Aorta (tissue), 5 donors: ENCODE measurements around the gene LMX1B. TPM values are rescaled to one million over a fixed set of nuclear protein-coding genes. Genes with fewer than 3 reads are reported as not detected.

Experiments used
- ATAC-seq: fragments of 200-7000 bp; cut with Tn5 transposase; one replicate; pipeline ENCODE4 v1.9.1; 2022; ENCODE audit warnings: moderate library complexity; ENCODE audit not compliant: low FRiP score
- DNase-seq, 2 donors: peaks; one replicate each; pipeline ENCODE4 v3.0.0-alpha.2; 2020
- H3K27ac ChIP-seq, 2 donors: one replicate each; pipeline ENCODE4 v1.5.1; 2013; ENCODE audit warnings: low read length in 2 of 2, mild to moderate bottlenecking in 2 of 2, moderate library complexity in 2 of 2, control low read depth in 1 of 2, inconsistent platforms in 1 of 2, low read depth in 1 of 2
- H3K27me3 ChIP-seq, 2 donors: one replicate each; pipeline ENCODE4 v1.6.1; 2013; ENCODE audit warnings: control low read depth in 1 of 2, low read length in 1 of 2, mild to moderate bottlenecking in 1 of 2, moderate library complexity in 1 of 2; ENCODE audit not compliant: insufficient read depth in 2 of 2, control insufficient read depth in 1 of 2
- H3K36me3 ChIP-seq, 2 donors: one replicate each; pipeline ENCODE4 v1.6.1; 2013; ENCODE audit warnings: control low read depth in 1 of 2, low read length in 1 of 2, mild to moderate bottlenecking in 1 of 2; ENCODE audit not compliant: insufficient read depth in 2 of 2, control insufficient read depth in 1 of 2
- H3K4me1 ChIP-seq, 2 donors: one replicate each; pipeline ENCODE4 v1.6.1; 2013; ENCODE audit warnings: low read length in 2 of 2, control low read depth in 1 of 2, mild to moderate bottlenecking in 1 of 2, moderate library complexity in 1 of 2; ENCODE audit not compliant: insufficient read depth in 2 of 2, control insufficient read depth in 1 of 2
- H3K4me3 ChIP-seq, 2 donors: one replicate each; pipeline ENCODE4 v1.5.1; 2013; ENCODE audit warnings: low read length in 2 of 2, control low read depth in 1 of 2, mild to moderate bottlenecking in 1 of 2
- H3K9me3 ChIP-seq: one replicate; pipeline ENCODE4 v1.6.1; 2013; ENCODE audit warnings: mild to moderate bottlenecking, low read length; ENCODE audit not compliant: control insufficient read depth
- WGBS, 2 donors: extraction: QIAGEN DNeasy Blood & Tissue Kit; methylation state at CpG; one replicate each; pipeline ENCODE4 v1.1.7; 2013; 5-methylcytosine and 5-hydroxymethylcytosine counted together
- intact Hi-C, 2 donors: fragments of 100-400 bp; cut with DNase I; formaldehyde crosslinking; loops; one replicate each; pipeline versions ENCODE4 v1.14.2 to v1.15.0; 2022
- polyA plus RNA-seq, 2 donors: library from polyadenylated mRNA; stranded (reverse); fragments of 200-250 nt; gene quantifications; one replicate each; pipeline ENCODE4 v1.2.3, GENCODE V29; 2013
- total RNA-seq, 2 donors: library from RNA; stranded (reverse); fragmentation: NEBNext Ultra II Directional; extraction: Animal tissue kit (Norgen Biotek cat#: 25700); gene quantifications; one replicate each; pipeline ENCODE4 v1.2.1, GENCODE V29; 2021
- donor health status: healthy with polysubstance abuse.
- donor health status: Bipolar disorder and iron deficiency.
- donor health status: DM: no; HTN: no; CAD: no.
- donor health status: DM: no; HTN: no; CAD: no.
- donor health status: DM: yes; HTN: yes; CAD: no.

LMX1B gene
- total and polyA plus RNA-seq, 4 donors, result 0.32 to 1.6 TPM; not detected in 2

- DNase-seq (peak in 1 of 2 donors; percentile 21), ATAC-seq (no peak)
- Histone ChIP-seq H3K36me3 (no peaks in the 10 kb centered on the region), H3K27ac (no peak overlapping the region), H3K4me1 (no peaks in the 10 kb centered on the region), H3K4me3 (no peak overlapping the region), H3K27me3 (no peaks in the 10 kb centered on the region), H3K9me3 (no peaks in the 10 kb centered on the region)
- intact Hi-C loops, result no loop called here
- 79 to 80% methylated on average over 10 of the region's 10 CpGs for WGBS, 2 donors
Measured at GRCh38 chr9:126619361-126620135, 5.8 kb downstream of the LMX1B start.

- Histone ChIP-seq H3K9me3 (no peaks in the 10 kb centered on the region), H3K27ac (no peak overlapping the region), H3K36me3 (no peaks in the 10 kb centered on the region), H3K4me1 (no peaks in the 10 kb centered on the region), H3K27me3 (no peaks in the 10 kb centered on the region), H3K4me3 (no peak overlapping the region)
- intact Hi-C loops, result no loop called here
- 72 to 73% methylated on average over 7 of the region's 7 CpGs for WGBS, 2 donors
- peak in 1 of 2 donors; percentile 12 for DNase-seq
- no peak for ATAC-seq
Measured at GRCh38 chr9:126620478-126620877, 6.8 kb downstream of the LMX1B start.

DNA sequence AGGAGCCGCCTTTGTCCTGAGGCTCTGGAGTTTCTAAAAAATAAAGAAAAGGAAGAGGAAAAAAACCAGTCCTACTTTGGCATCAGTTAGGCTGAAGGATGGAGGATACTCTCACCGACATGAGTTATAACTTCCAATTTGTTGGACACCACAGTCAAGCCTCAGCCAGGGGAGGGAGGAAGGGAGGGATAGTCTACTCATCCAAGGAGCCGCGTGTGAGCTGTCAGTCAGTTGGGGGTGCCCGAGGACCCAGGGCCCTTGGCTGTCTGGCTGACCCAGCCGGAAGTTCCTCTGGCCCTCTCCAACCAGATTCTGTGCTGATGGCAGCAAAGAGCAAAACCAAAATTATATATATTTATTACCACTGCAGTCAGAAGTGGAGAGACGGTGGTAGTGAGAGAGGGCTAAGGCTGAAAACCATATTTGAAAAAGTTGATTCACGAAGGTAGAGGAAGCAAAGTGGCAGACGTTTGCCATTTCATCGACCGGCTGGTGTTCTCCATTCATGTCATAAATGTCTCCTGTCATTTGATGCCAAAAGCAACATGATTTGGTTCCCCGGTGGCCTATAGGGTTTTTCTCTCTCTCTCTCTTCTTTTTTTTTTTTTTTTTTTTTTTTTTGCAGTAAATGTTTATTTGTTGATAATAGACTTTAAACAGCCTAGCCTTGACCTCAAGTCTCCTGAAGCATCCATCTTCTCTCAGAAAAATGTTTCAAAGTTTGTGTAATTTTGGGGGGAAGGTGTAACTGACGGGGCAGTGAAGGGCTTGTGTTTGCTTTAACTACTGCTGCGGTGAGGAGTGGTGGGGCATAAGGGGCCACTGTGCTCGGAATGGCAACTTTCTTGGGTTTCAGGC, 7.6 kb downstream of the LMX1B start:
- intact Hi-C loops, result no loop called here

GRCh38 chr9:126621919-126622735, 8.4 kb downstream of the LMX1B start:
- WGBS, 2 donors, result 57 to 63% methylated on average over 18 of the region's 18 CpGs
- H3K4me3 ChIP-seq, result no peak overlapping the region
- H3K36me3 ChIP-seq, result no peaks in the 10 kb centered on the region
- H3K4me1 ChIP-seq, result no peaks in the 10 kb centered on the region
- no peaks in the 10 kb centered on the region for H3K9me3 ChIP-seq
- ATAC-seq (no peak), DNase-seq (peak in 1 of 2 donors; percentile 31)
- intact Hi-C loops, result no loop called here
- H3K27me3 ChIP-seq, result no peaks in the 10 kb centered on the region
- H3K27ac ChIP-seq, result no peak overlapping the region

More for the DNA sequence above, 7.6 kb downstream of the LMX1B start:
- Histone ChIP-seq H3K9me3 (no peaks in the 10 kb centered on the region), H3K27me3 (no peaks in the 10 kb centered on the region), H3K4me3 (no peak overlapping the region), H3K27ac (no peak overlapping the region), H3K4me1 (no peaks in the 10 kb centered on the region), H3K36me3 (no peaks in the 10 kb centered on the region)
- ATAC-seq, result no peak
- DNase-seq, result no peak
- 54 to 63% methylated on average over 15 of the region's 15 CpGs for WGBS, 2 donors

DNA sequence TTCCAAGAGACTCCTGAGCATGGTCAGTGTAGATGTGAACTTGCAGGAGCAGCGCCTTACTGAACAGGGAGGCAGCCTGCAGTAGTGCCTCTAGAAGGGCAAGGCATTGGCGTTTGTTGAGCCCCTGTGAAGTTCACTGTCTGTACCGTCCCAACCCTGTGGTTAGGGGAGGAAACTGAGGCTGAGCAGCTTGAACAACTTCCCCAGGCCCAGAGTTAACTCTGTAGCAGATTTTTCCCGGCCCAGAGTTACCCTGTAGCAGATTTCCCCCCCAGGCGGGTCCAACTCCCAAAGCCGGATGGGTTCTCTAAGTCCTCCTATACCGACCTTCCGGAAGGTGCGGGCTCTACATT, 9.6 kb downstream of the LMX1B start:
- Histone ChIP-seq H3K4me1 (no peaks in the 10 kb centered on the region), H3K36me3 (no peaks in the 10 kb centered on the region), H3K9me3 (no peaks in the 10 kb centered on the region), H3K27ac (no peak overlapping the region), H3K27me3 (no peaks in the 10 kb centered on the region), H3K4me3 (no peak overlapping the region)
- DNase-seq (no peak), ATAC-seq (no peak)
- intact Hi-C loops, result no loop called here
- 74 to 81% methylated on average over 9 of the region's 9 CpGs for WGBS, 2 donors

DNA sequence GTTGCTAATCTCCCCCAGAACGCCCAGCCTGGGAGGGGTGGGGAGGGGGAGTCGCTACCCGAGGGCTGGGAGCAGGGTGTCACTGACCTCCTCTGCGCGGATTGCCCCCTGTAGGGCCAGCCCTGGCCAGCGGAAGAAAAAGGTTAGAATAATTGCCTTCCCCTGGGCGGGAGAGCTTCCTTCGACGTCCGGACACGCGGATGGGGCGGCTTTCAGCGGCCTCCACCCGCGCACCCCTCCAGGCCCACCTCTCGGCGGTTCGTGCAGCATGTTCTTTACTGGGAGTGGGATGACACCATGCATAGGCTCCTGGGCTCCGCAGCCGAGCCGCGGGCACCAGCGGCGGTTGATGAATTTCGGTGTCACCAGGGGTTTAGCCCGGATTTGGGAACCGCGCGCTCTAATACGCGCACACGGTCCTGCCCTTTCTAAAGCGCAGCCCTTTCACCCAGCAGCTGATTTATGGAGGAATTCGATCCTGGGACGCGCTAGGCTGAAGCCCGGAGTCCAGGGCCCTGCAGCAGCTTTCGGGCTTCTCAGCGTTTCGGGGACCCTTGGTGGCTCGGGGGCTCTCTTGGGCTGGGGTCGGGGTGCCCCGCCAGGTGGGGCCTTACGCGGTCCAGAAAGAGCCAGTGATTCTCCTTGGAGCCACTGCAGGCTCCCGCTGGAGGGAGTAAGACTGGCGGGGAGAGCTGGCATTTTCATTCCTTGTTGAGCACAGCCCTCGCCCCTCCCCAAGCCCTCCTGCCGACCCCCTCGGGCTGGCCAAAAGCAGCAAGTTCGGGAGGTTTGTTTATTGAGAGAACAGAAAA, 10.1 kb downstream of the LMX1B start:
- intact Hi-C loops, result no loop called here
- WGBS, 2 donors, result 16 to 19% methylated on average over 51 to 52 of the region's 52 CpGs
- no peak for ATAC-seq
- no peaks in the 10 kb centered on the region for H3K36me3 ChIP-seq
- no peaks in the 10 kb centered on the region for H3K27me3 ChIP-seq
- no peaks in the 10 kb centered on the region for H3K9me3 ChIP-seq
- no peak for DNase-seq
- no peak overlapping the region for H3K4me3 ChIP-seq
- H3K27ac ChIP-seq, result no peak overlapping the region
- no peaks in the 10 kb centered on the region for H3K4me1 ChIP-seq

- DNase-seq (no peak), ATAC-seq (no peak)
- no peaks in the 10 kb centered on the region for H3K36me3 ChIP-seq
- intact Hi-C loops, result no loop called here
- H3K4me1 ChIP-seq, result no peaks in the 10 kb centered on the region
- no peak overlapping the region for H3K4me3 ChIP-seq
- no peaks in the 10 kb centered on the region for H3K9me3 ChIP-seq
- WGBS, 2 donors, result 19 to 20% methylated on average over 18 of the region's 18 CpGs
- no peak overlapping the region for H3K27ac ChIP-seq
- no peaks in the 10 kb centered on the region for H3K27me3 ChIP-seq
Measured at GRCh38 chr9:126624479-126624826, 10.7 kb downstream of the LMX1B start.

DNA sequence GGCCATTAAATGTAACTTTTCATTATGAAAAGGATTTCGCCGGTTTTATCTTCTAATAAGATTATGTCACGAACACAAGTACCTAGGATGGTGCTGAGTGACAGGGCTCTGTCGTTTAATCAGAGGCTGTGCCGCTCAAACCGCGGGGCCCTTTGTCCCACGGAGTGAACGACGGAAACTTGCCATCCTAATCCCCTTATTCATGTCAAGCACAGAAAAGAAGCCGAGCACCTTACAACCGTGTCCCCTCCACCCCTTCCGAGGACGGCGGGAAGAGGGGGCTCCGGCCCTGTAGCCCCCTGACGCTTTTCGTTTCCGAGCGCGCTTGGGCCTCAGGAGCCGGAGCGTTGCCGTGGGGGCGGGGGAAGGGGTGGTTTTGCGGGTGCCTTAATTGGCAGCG, 11.2 kb downstream of the LMX1B start:
- H3K9me3 ChIP-seq, result no peaks in the 10 kb centered on the region
- no peaks in the 10 kb centered on the region for H3K27me3 ChIP-seq
- ATAC-seq (no peak), DNase-seq (no peak)
- H3K4me1 ChIP-seq, result no peaks in the 10 kb centered on the region
- no peak overlapping the region for H3K27ac ChIP-seq
- intact Hi-C loops, result no loop called here
- H3K36me3 ChIP-seq, result no peaks in the 10 kb centered on the region
- no peak overlapping the region for H3K4me3 ChIP-seq
- 13 to 14% methylated on average over 27 of the region's 27 CpGs for WGBS, 2 donors
